Lower lobe of right lung (tissue), 2 donors: ENCODE results near the gene MYH9. TPM values are rescaled to one million over a fixed set of nuclear protein-coding genes. Genes with fewer than 3 reads are reported as not detected.
A peak's percentile ranks its signal among the peaks of the same experiment; 100 is the strongest.

Source experiments
- ATAC-seq, 2 donors: fragments of 200-7000 bp; cut with Tn5 transposase; one replicate each; pipeline ENCODE4 v1.9.1; 2020 to 2022; ENCODE audit warnings: mild to moderate bottlenecking in 2 of 2, moderate library complexity in 2 of 2
- DNase-seq: peaks from one replicate; pipeline ENCODE4 v3.0.0-alpha.2; 2020
- H3K27ac ChIP-seq: fragments of 200-600 bp; one replicate; pipeline ENCODE4 v1.8.0; 2022
- H3K27me3 ChIP-seq: fragments of 200-600 bp; one replicate; pipeline ENCODE4 v1.8.0; 2022; ENCODE audit warnings: low read depth
- H3K36me3 ChIP-seq: fragments of 200-600 bp; one replicate; pipeline ENCODE4 v1.8.0; 2022; ENCODE audit warnings: mild to moderate bottlenecking
- H3K4me1 ChIP-seq: fragments of 200-600 bp; one replicate; pipeline ENCODE4 v1.8.0; 2022
- H3K4me3 ChIP-seq: fragments of 200-600 bp; one replicate; pipeline ENCODE4 v1.8.0; 2022; ENCODE audit warnings: mild to moderate bottlenecking
- H3K9me3 ChIP-seq: fragments of 200-600 bp; one replicate; pipeline ENCODE4 v1.8.0; 2022
- CTCF ChIP-seq: fragments of 200-600 bp; IDR thresholded peaks from one replicate; pipeline ENCODE4 v1.8.0; 2022; ENCODE audit warnings: antibody characterized with exemption, mild to moderate bottlenecking
- intact Hi-C: fragments of 100-400 bp; cut with DNase I; formaldehyde crosslinking; loops from one replicate; pipeline ENCODE4 v1.11.0; 2022
- total RNA-seq: library from RNA; stranded (reverse); fragmentation: NEBNext Ultra II Directional; extraction: Animal tissue kit (Norgen Biotek cat#: 25700); gene quantifications from one replicate; pipeline ENCODE4 v1.2.1, GENCODE V29; 2021
- donor health status: DM: no; HTN: yes; CAD: no; lungs with severe emphysema.

The MYH9 gene
- total RNA-seq, 1 donor from 2014 or later = 659 TPM

GRCh38 chr22:36374603-36375024, 13.2 kb downstream of the MYH9 start:
- peaks cover 100% of the 10 kb centered on the region for H3K4me1 ChIP-seq
- peaks cover 19% of the 10 kb centered on the region for H3K36me3 ChIP-seq
- H3K27ac ChIP-seq = peak overlapping the region; percentile 81
- ATAC-seq (peak in 1 of 2 donors; percentile 13), DNase-seq (no peak)
- no peak overlapping the region for H3K4me3 ChIP-seq
- H3K9me3 ChIP-seq = no peaks in the 10 kb centered on the region
- intact Hi-C loops = no loop called here
- no peaks in the 10 kb centered on the region for H3K27me3 ChIP-seq
- TF ChIP-seq CTCF = no peak

GRCh38 chr22:36373258-36373579, 14.5 kb downstream of the MYH9 start:
- peaks cover 100% of the 10 kb centered on the region for H3K4me1 ChIP-seq
- peak; percentile 87 for DNase-seq
- no peaks in the 10 kb centered on the region for H3K27me3 ChIP-seq
- no peaks in the 10 kb centered on the region for H3K9me3 ChIP-seq
- ATAC-seq = peak; percentile 51 to 63
- H3K4me3 ChIP-seq = no peak overlapping the region
- H3K36me3 ChIP-seq = peaks cover 17% of the 10 kb centered on the region
- intact Hi-C loops = no loop called here
- TF ChIP-seq CTCF = no peak
- peak overlapping the region; percentile 81 for H3K27ac ChIP-seq

- Histone ChIP-seq H3K27ac (peak overlapping the region; percentile 81), H3K4me3 (no peak overlapping the region), H3K27me3 (no peaks in the 10 kb centered on the region), H3K9me3 (no peaks in the 10 kb centered on the region), H3K4me1 (peaks cover 100% of the 10 kb centered on the region), H3K36me3 (peaks cover 20% of the 10 kb centered on the region)
- TF ChIP-seq CTCF = no peak
- DNase-seq = no peak
- ATAC-seq = no peak
- intact Hi-C loops = no loop called here
These were observed 15.8 kb downstream of the MYH9 start for GRCh38 chr22:36371920-36372319.

- no peak for TF ChIP-seq CTCF
- H3K27ac ChIP-seq = peak overlapping the region; percentile 81
- H3K4me1 ChIP-seq = peaks cover 100% of the 10 kb centered on the region
- peak overlapping the region; percentile 30 for H3K4me3 ChIP-seq
- no peaks in the 10 kb centered on the region for H3K9me3 ChIP-seq
- DNase-seq = peak; percentile 82
- H3K36me3 ChIP-seq = peaks cover 10% of the 10 kb centered on the region
- intact Hi-C loops = no loop called here
- peak; percentile 84 to 86 for ATAC-seq
- no peaks in the 10 kb centered on the region for H3K27me3 ChIP-seq
These were observed 17.6 kb downstream of the MYH9 start for GRCh38 chr22:36369922-36370791.

- peaks cover 7% of the 10 kb centered on the region for H3K36me3 ChIP-seq
- ATAC-seq (no peak), DNase-seq (no peak)
- no peaks in the 10 kb centered on the region for H3K27me3 ChIP-seq
- H3K9me3 ChIP-seq = no peaks in the 10 kb centered on the region
- H3K4me1 ChIP-seq = peaks cover 100% of the 10 kb centered on the region
- no peak for TF ChIP-seq CTCF
- intact Hi-C loops = no loop called here
- peak overlapping the region; percentile 22 for H3K4me3 ChIP-seq
- H3K27ac ChIP-seq = peak overlapping the region; percentile 81
These were observed 18.5 kb downstream of the MYH9 start for GRCh38 chr22:36369004-36369921.
